Esophagus squamous epithelium (tissue), 4 donors: ENCODE data around the gene LARP7.
"Not testable (repeated sequence)": the region's sequence is repeated elsewhere in the genome, so short reads cannot be mapped to it uniquely, and the experiment has no call there.

Source experiments
- POLR2A ChIP-seq, 4 donors: fragments of 450-650 bp; IDR thresholded peaks; one replicate each; pipeline ENCODE4 v1.6.1; 2017; ENCODE audit warnings: antibody characterized with exemption in 4 of 4, mild to moderate bottlenecking in 4 of 4, moderate library complexity in 3 of 4
- TF ChIP-seq, protein P1 (sequence below), 6 experiments: fragments of 450-650 bp in 4 of 6; fragments of 200-600 bp in 2 of 6; sonication (generic) in 2 of 6; IDR thresholded peaks; one replicate each; pipeline ENCODE4 v1.5.1; 2016 to 2019; ENCODE audit warnings: antibody characterized with exemption in 6 of 6, mild to moderate bottlenecking in 4 of 6, moderate library complexity in 4 of 6

DNA sequence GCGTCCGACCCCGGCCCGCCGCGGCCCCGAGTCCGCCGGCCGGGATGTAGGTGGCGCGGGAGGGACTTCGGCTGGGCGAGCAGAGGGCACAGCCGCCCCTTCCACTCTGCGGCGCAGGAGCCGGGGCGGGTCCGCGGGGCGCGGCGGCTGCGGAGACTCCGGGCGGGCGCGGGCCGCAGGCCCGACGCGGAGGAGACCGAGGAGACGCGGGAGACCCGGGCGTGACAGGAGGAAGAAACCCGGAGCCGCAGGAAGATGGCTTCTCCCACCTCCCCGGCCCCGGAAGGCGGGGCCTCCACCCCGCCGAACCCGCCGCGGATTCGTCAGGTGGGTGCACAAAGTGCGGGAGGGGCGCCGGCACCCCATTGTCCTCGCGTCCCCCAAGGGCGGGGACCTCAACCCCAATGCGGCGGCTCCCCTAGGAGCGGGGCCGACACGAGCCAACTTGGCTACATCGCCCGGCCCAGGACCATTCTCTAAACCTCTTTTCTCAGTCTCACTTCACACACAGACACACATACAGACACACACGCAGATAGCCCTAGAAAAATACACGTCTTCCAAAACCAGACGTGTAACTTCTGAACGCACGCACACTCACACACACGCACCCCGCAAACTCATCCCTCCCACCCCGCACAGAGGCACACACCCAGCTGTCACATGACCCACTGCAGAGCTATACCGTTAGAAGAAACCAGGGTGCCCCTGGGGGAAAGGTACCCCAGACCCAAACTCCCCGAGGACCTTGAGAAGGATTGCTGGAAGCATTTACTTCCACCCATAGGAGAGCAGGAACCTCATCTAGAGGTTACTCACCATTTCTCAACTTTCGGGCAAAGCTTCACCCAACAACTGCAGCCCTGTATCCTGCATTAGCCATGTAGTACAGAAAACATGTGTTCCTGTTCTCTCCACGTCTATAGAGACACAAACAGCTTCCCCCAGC is 69.2 kb downstream of the LARP7 start:
- not testable (repeated sequence) for TF ChIP-seq POLR2A (IDR thresholded peaks at IDR 0.05)
- TF ChIP-seq, protein P1, sequence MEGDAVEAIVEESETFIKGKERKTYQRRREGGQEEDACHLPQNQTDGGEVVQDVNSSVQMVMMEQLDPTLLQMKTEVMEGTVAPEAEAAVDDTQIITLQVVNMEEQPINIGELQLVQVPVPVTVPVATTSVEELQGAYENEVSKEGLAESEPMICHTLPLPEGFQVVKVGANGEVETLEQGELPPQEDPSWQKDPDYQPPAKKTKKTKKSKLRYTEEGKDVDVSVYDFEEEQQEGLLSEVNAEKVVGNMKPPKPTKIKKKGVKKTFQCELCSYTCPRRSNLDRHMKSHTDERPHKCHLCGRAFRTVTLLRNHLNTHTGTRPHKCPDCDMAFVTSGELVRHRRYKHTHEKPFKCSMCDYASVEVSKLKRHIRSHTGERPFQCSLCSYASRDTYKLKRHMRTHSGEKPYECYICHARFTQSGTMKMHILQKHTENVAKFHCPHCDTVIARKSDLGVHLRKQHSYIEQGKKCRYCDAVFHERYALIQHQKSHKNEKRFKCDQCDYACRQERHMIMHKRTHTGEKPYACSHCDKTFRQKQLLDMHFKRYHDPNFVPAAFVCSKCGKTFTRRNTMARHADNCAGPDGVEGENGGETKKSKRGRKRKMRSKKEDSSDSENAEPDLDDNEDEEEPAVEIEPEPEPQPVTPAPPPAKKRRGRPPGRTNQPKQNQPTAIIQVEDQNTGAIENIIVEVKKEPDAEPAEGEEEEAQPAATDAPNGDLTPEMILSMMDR (IDR thresholded peaks at IDR 0.05), result not testable (repeated sequence)
